Neural progenitor cell (in vitro differentiated cells): Measurements from ENCODE around the gene TBPL1. TPM values are rescaled to one million over a fixed set of nuclear protein-coding genes. Genes with fewer than 3 reads are reported as not detected.

ENCODE experiments used
- DNase-seq: peaks from one replicate; pipeline ENCODE4 v3.0.0-alpha.2; 2016; ENCODE audit warnings: low spot score
- H2AFZ ChIP-seq: fragments of 200-600 bp; sonication (generic); replicated peaks from 2 replicates; pipeline ENCODE4 v1.6.1; 2016; ENCODE audit warnings: antibody characterized with exemption
- H3F3A ChIP-seq: fragments of 200-600 bp; sonication (generic); 2 replicates; pipeline ENCODE4 v1.6.1; 2016; ENCODE audit warnings: antibody characterized with exemption, low read depth
- H3K27ac ChIP-seq: fragments of 200-600 bp; sonication (generic); 2 replicates; pipeline ENCODE4 v1.5.1; 2016; ENCODE audit warnings: mild to moderate bottlenecking
- H3K27me3 ChIP-seq: fragments of 200-600 bp; sonication (generic); 2 replicates; pipeline ENCODE4 v1.6.1; 2016; ENCODE audit warnings: mild to moderate bottlenecking, moderate library complexity
- H3K36me3 ChIP-seq: fragments of 200-600 bp; sonication (generic); 2 replicates; pipeline ENCODE4 v1.5.1; 2016
- H3K4me1 ChIP-seq: fragments of 200-600 bp; sonication (generic); 2 replicates; pipeline ENCODE4 v1.6.1; 2016; ENCODE audit warnings: mixed run types
- H3K4me2 ChIP-seq: fragments of 200-600 bp; sonication (generic); 2 replicates; pipeline ENCODE4 v1.6.1; 2016
- H3K4me3 ChIP-seq: fragments of 200-600 bp; sonication (generic); 2 replicates; pipeline ENCODE4 v1.5.1; 2016
- H3K79me2 ChIP-seq: fragments of 200-600 bp; sonication (generic); 2 replicates; pipeline ENCODE4 v1.6.1; 2016; ENCODE audit warnings: low read depth
- H3K9ac ChIP-seq: fragments of 200-600 bp; sonication (generic); 2 replicates; pipeline ENCODE4 v1.6.1; 2016
- H3K9me3 ChIP-seq: fragments of 200-600 bp; sonication (generic); 2 replicates; pipeline ENCODE4 v1.5.1; 2016; ENCODE audit warnings: low read depth
- H4K20me1 ChIP-seq: fragments of 200-600 bp; sonication (generic); 2 replicates; pipeline ENCODE4 v1.6.1; 2016; ENCODE audit warnings: low read depth
- H3K27ac Mint-ChIP-seq: 3 replicates; pipeline ENCODE4 v1.8.0; 2021; ENCODE audit warnings: mixed read lengths
- H3K27me3 Mint-ChIP-seq: 2 replicates; pipeline ENCODE4 v1.8.0; 2022; ENCODE audit warnings: low read depth, mild to moderate bottlenecking, inconsistent platforms, moderate library complexity, mixed read lengths; ENCODE audit not compliant: insufficient read depth
- H3K36me3 Mint-ChIP-seq: 3 replicates; pipeline ENCODE4 v1.8.0; 2021; ENCODE audit warnings: mixed read lengths
- H3K4me1 Mint-ChIP-seq: 3 replicates; pipeline ENCODE4 v1.8.0; 2021; ENCODE audit warnings: mixed read lengths
- H3K4me3 Mint-ChIP-seq: 3 replicates; pipeline ENCODE4 v1.8.0; 2021; ENCODE audit warnings: mild to moderate bottlenecking, moderate library complexity, mixed read lengths
- H3K9me3 Mint-ChIP-seq: 3 replicates; pipeline ENCODE4 v1.8.0; 2020; ENCODE audit warnings: mixed read lengths
- EZH2 ChIP-seq: fragments of 200-600 bp; sonication (generic); IDR thresholded peaks from 2 replicates; pipeline ENCODE4 v1.6.1; 2017; ENCODE audit warnings: antibody characterized with exemption, mild to moderate bottlenecking, moderate library complexity
- EZH2phosphoT487 ChIP-seq: fragments of 200-600 bp; sonication (generic); IDR thresholded peaks from 2 replicates; pipeline ENCODE4 v1.6.1; 2017; ENCODE audit warnings: antibody characterized with exemption
- total RNA-seq: library from RNA; depleted of rRNA; stranded (reverse); fragments of >200 nt; gene quantifications from 2 replicates; pipeline ENCODE4 v1.2.3, GENCODE V29; 2015; ENCODE audit warnings: low replicate concordance
- TF ChIP-seq, protein P1 (sequence below): fragments of 200-600 bp; sonication (generic); IDR thresholded peaks from 2 replicates; pipeline ENCODE4 v1.5.1; 2017; ENCODE audit warnings: antibody characterized with exemption, mild to moderate bottlenecking

TBPL1 gene
- total RNA-seq, 1 donor from 2014 or later = 125 TPM

DNA sequence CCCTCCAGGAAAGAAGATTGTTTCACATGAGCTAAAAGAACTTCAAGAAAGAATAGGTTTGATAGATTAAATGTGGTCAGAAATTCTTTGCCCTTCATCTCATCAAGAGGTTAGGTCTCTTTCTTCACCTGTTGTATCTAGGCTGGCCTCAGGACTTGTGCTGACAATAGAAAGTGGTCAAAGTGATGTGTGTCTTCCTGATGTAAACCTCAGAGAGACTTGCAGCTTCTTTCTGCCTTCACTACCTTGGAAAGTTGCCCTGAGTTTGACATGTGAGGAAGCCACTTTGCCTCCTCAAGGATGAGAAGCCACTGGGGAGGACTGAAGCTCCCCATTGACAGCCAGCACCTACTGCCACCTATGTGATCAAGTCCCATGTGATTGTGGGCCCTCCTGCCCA lies 46.3 kb downstream of the TBPL1 start:
- Mint-ChIP-seq H3K4me3 (no peak overlapping the region), H3K27me3 (no peaks in the 10 kb centered on the region), H3K9me3 (no peaks in the 10 kb centered on the region), H3K36me3 (peaks cover 2% of the 10 kb centered on the region), H3K27ac (no peak overlapping the region), H3K4me1 (peaks cover 17% of the 10 kb centered on the region)
- no peak for TF ChIP-seq EZH2
- TF ChIP-seq EZH2phosphoT487 = no peak
- TF ChIP-seq, protein P1, sequence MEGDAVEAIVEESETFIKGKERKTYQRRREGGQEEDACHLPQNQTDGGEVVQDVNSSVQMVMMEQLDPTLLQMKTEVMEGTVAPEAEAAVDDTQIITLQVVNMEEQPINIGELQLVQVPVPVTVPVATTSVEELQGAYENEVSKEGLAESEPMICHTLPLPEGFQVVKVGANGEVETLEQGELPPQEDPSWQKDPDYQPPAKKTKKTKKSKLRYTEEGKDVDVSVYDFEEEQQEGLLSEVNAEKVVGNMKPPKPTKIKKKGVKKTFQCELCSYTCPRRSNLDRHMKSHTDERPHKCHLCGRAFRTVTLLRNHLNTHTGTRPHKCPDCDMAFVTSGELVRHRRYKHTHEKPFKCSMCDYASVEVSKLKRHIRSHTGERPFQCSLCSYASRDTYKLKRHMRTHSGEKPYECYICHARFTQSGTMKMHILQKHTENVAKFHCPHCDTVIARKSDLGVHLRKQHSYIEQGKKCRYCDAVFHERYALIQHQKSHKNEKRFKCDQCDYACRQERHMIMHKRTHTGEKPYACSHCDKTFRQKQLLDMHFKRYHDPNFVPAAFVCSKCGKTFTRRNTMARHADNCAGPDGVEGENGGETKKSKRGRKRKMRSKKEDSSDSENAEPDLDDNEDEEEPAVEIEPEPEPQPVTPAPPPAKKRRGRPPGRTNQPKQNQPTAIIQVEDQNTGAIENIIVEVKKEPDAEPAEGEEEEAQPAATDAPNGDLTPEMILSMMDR = no peak
- Histone ChIP-seq H3K27ac (no peak overlapping the region), H2AFZ (no peak overlapping the region), H3K79me2 (no peaks in the 10 kb centered on the region), H3K9me3 (no peaks in the 10 kb centered on the region), H3K9ac (no peak overlapping the region), H3F3A (peaks cover 32% of the 10 kb centered on the region), H3K4me2 (no peak overlapping the region), H3K4me1 (peaks cover 21% of the 10 kb centered on the region), H3K4me3 (no peak overlapping the region), H4K20me1 (no peaks in the 10 kb centered on the region), H3K27me3 (no peaks in the 10 kb centered on the region), H3K36me3 (no peaks in the 10 kb centered on the region)
- no peak for DNase-seq

DNA sequence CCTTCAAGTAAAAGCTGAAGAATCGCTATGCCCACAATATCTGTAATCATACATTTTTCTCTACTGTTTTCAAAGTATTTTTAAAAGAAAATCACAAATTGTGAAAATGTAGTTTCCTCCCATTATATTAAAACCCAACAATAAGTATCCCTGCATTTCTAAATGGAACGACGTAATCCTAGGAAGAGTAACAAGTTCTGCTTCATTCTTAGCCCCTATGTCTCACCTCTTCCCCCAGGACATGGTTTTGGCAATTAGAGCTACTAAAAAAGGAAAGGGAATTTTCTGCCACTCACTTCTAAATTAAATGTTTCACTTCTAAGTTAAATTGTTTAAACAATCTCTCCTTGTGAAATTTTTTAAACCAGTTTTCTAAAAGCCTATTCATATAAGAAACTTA lies 47.4 kb downstream of the TBPL1 start:
- Histone ChIP-seq H3K27ac (no peak overlapping the region), H3K4me1 (peaks cover 23% of the 10 kb centered on the region), H3K9ac (no peak overlapping the region), H3K27me3 (no peaks in the 10 kb centered on the region), H3K79me2 (no peaks in the 10 kb centered on the region), H3K4me3 (no peak overlapping the region), H3K9me3 (no peaks in the 10 kb centered on the region), H3F3A (peaks cover 41% of the 10 kb centered on the region), H3K36me3 (no peaks in the 10 kb centered on the region), H3K4me2 (no peak overlapping the region), H2AFZ (no peak overlapping the region), H4K20me1 (no peaks in the 10 kb centered on the region)
- H3K27ac Mint-ChIP-seq = no peak overlapping the region
- peaks cover 2% of the 10 kb centered on the region for H3K36me3 Mint-ChIP-seq
- H3K9me3 Mint-ChIP-seq = no peaks in the 10 kb centered on the region
- no peak for TF ChIP-seq EZH2phosphoT487
- no peak for TF ChIP-seq EZH2
- TF ChIP-seq, protein P1 = no peak
- DNase-seq = no peak
- no peaks in the 10 kb centered on the region for H3K27me3 Mint-ChIP-seq
- H3K4me3 Mint-ChIP-seq = no peak overlapping the region
- H3K4me1 Mint-ChIP-seq = peaks cover 17% of the 10 kb centered on the region

DNA sequence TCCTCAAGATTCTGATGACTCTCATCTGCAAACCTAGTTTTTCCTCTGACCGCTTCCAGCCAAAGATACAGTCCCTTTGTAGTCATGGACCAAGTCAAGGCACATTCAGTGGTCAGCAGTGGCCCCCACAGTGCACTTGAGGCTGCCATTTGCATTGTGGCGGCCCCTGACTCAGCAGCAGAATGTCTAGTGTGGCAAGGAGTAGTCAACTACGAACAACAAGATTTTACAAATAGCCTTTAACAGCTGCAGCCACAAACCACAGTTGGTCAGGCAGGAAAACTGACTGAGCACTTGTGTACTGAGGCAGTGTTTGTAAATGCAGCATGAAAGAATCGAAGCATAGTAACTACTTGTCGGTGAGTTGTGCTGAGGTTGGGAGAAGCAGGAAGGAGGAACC lies 49.8 kb downstream of the TBPL1 start:
- H3K4me1 ChIP-seq = peaks cover 23% of the 10 kb centered on the region
- no peak overlapping the region for H3K27ac Mint-ChIP-seq
- no peak overlapping the region for H3K9ac ChIP-seq
- H3K9me3 ChIP-seq = no peaks in the 10 kb centered on the region
- peaks cover 17% of the 10 kb centered on the region for H3K4me1 Mint-ChIP-seq
- H3K4me3 Mint-ChIP-seq = no peak overlapping the region
- peaks cover 30% of the 10 kb centered on the region for H3F3A ChIP-seq
- no peaks in the 10 kb centered on the region for H3K36me3 ChIP-seq
- no peak for DNase-seq
- H3K27me3 ChIP-seq = no peaks in the 10 kb centered on the region
- H3K27me3 Mint-ChIP-seq = no peaks in the 10 kb centered on the region
- H3K79me2 ChIP-seq = no peaks in the 10 kb centered on the region
- no peaks in the 10 kb centered on the region for H3K9me3 Mint-ChIP-seq
- peak overlapping the region; percentile 75 for H3K27ac ChIP-seq
- H4K20me1 ChIP-seq = no peaks in the 10 kb centered on the region
- TF ChIP-seq, protein P1 = no peak
- TF ChIP-seq EZH2 (no peak), EZH2phosphoT487 (no peak)
- H3K4me3 ChIP-seq = no peak overlapping the region
- H3K4me2 ChIP-seq = peak overlapping the region; percentile 45
- H3K36me3 Mint-ChIP-seq = peaks cover 8% of the 10 kb centered on the region
- no peak overlapping the region for H2AFZ ChIP-seq
